ENCODE data around the gene GSKIP.

DNA sequence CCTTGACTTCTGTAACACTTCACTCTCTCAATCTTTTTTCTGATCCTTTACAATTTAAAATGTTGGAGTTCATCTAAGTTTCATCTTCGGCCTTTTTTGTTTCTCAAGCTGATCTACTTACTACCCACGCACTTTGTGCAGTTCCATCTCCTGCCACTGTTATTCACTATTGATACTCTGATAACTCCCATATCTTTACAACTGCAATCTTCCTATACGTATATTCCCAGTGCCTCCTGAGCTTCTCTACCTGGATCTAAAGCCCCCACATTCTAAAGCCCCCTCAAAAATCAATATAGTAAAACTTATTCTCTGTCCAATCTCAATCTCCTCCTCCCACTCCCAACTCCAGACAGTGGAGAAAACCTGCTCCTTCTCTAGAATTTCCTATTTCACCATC lies 6.1 kb upstream of the GSKIP start:
- TF ChIP-seq POLR2A (IDR thresholded peaks at IDR 0.05; ENCODE audit: low read depth), result no peak
- TF ChIP-seq, protein P1, sequence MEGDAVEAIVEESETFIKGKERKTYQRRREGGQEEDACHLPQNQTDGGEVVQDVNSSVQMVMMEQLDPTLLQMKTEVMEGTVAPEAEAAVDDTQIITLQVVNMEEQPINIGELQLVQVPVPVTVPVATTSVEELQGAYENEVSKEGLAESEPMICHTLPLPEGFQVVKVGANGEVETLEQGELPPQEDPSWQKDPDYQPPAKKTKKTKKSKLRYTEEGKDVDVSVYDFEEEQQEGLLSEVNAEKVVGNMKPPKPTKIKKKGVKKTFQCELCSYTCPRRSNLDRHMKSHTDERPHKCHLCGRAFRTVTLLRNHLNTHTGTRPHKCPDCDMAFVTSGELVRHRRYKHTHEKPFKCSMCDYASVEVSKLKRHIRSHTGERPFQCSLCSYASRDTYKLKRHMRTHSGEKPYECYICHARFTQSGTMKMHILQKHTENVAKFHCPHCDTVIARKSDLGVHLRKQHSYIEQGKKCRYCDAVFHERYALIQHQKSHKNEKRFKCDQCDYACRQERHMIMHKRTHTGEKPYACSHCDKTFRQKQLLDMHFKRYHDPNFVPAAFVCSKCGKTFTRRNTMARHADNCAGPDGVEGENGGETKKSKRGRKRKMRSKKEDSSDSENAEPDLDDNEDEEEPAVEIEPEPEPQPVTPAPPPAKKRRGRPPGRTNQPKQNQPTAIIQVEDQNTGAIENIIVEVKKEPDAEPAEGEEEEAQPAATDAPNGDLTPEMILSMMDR (IDR thresholded peaks at IDR 0.05), result no peak
- TF ChIP-seq POLR2AphosphoS5 (IDR thresholded peaks at IDR 0.05), result no peak
- TF ChIP-seq EP300 (IDR thresholded peaks at IDR 0.05), result no peak

Measured in esophagus muscularis mucosa (tissue), 4 donors.